SK-N-DZ (cell line): ENCODE data around the gene ACSF2. TPM values are rescaled to one million over a fixed set of nuclear protein-coding genes. Genes with fewer than 3 reads are reported as not detected.
"Not testable (repeated sequence)": the region's sequence is repeated elsewhere in the genome, so short reads cannot be mapped to it uniquely, and the experiment has no call there.

ENCODE experiments used
- DNase-seq: peaks from one replicate; pipeline ENCODE4 v3.0.0-alpha.2; 2015; ENCODE audit warnings: low spot score
- polyA plus RNA-seq, 2 experiments: library from polyadenylated mRNA; depleted of rRNA; stranded (reverse); fragments of >200 nt; gene quantifications; 2 replicates each; pipeline ENCODE4 v1.2.3, GENCODE V29; 2014

Gene ACSF2
- polyA plus RNA-seq (2014; cell fraction: cytosol; rRNA removed), result 2.5 and 13.6 TPM in 2 replicates
- 4.9 and 5.7 TPM in 2 replicates for polyA plus RNA-seq (2014; cell fraction: nucleus; rRNA removed)

DNA sequence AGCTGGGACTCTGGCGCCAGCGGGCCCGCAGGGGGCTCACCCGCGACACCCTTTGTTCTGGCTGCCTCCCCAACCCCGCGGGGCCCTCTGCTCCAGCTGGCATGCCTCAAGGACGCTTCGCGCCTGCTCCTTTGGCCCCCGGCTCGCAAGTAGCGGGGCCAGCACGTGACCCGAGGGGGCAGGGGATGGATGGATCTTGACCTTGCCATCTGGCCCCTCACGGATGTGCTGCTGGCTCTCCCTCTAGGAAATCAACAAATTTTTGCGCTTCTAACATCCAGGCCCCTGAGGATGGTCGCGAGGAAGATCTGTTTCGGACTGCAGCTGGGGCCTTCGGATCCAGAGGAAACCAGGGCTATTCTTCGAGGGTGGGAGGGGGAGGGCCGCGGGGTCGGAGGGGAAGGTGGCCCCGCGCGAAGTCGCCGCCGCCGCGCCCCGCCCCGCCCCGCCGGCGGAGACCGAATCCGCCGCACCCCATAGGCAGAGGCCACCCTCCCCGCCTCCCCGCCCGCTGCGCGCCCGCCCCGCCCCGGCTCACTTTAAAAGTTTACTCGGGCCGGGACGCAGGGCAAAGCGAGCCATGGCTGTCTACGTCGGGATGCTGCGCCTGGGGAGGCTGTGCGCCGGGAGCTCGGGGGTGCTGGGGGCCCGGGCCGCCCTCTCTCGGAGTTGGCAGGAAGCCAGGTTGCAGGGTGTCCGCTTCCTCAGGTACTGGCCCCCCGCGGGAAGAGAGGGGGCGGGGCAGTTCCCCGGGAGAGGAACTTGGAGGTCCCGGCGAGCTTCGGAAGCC is at the start of gene ACSF2:
TSS of gene ACSF2 (plus strand) at position 537 of the 790 bp plus-strand sequence. CDS start at position 581, 44 bp downstream.
- peak; percentile 29 for DNase-seq

DNA sequence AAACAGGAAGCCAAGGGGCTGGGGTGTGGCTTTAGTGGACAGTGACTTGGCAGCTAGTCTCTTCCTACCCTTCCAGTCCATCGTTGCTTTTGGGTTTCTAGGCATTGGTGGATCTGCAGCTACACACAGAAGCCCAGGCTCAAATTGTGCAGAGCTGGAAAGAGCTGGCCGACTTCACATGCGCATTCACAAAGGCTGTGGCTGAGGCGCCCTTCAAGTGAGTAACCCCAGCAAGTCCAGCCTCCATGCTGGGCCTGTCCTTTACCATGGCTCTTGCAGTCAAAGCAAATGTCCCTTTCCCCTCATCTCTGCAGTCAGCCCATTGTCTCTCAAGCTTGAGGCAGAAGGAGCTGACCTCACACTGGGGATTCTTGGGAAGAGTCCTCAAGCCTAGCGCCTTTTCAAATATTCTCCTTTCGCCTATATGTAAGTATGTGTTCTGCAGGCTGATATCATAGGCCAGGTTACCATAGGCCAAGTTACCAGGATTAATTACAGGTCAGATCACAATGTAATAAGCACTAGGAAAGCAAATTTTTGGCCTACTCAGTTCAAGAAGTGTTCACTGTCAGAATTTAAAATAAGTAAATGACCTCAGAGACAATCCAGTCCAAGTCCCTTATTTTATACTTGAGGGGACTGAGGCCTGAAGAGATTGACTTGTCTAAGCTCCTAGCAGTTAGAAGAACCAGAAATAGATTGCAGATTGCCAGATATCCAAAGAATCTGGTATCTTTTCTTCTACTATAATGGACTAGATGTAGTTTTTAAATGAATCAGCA is 46.5 kb upstream of the ACSF2 start:
- DNase-seq, result no peak

DNA sequence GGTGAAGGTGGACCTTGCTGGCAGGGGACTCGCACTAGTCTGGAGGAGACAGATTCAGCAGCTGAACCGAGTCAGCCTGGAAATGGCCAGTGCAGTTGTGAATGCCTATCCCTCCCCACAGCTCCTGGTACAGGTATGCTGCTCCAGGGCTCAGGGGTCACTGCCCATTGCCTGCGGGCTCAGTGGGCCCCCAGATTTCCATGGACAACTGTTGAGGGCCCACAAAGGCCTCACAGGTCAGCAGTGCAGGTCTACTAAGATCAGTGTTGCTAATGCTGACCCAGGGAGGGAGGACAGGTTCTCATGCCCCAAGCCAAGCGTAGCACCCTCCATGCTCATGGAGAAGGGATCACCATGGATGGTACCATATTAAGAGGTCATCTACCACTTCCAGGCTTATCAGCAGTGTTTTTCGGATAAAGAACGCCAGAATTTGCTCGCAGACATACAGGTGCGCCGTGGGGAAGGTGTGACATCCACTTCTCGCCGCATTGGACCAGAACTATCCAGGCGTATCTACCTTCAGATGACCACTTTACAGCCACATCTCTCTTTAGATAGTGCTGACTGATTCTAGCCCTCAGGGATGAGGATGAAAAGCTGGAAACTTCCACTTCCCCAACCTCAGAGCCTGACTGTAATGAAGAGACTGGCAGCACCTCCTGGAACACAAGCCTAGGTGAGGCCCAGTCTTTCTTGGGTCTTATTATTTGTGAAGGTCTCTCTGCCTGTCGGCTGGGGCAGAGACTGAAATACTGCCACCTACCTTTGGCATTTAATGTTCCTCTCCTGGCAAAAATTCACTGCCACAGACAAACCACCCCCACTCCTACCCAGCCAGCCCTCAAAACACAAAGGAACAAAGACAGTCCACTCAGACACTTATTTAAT is 45.4 kb upstream of the ACSF2 start:
- DNase-seq, result no peak

DNA sequence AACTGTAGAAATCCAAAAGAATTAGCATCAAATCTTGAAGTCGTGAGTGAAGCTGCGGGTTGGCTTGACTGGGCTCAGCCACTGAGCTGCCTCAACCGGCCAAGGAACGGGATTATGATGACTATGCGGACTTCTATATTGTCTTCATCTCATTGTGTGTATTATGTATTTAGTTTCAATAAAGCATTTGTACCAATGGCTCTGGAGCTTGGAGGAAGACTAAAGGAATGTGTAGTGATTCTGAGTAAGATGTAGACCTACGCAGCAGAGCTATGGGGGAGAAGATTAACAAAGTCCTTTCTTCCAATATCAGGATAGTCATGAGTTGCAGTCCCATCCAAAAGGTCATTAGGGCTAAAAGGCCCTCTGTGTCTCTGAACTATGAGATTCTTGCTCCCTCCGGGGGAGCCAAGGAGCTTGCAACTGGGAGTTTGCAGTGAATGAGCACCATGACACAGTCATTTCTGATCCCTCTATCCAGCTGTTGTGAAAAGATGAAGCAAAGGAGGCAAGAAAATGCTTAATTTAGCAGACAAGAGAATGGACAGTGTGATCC is 44.7 kb upstream of the ACSF2 start:
- no peak for DNase-seq

DNA sequence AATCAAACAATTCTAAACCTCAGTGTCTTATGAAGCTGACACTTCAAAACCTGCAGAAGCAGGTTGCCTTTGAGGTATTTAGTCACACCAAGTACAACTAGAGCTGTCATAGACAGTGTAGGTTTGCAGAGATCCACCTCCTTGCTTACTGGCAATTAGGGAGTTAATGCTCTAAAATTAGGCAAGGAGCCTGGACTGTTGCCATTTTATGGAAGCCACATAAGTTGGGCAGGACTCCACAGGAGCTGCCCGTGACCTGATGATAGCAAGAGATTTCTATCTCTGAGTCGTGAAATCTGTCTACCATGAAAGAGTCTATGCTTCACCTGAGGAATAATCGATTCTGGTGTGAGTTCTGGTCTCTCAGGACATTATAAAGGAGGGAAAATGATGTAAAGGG is 44.1 kb upstream of the ACSF2 start:
- DNase-seq, result no peak

GRCh38 chr17:50382931-50383330 is 43.1 kb upstream of the ACSF2 start:
- DNase-seq, result no peak

- no peak for DNase-seq
These were observed 39.5 kb upstream of the ACSF2 start for GRCh38 chr17:50386510-50386909.

- DNase-seq, result no peak
These were observed 37.3 kb upstream of the ACSF2 start for GRCh38 chr17:50388728-50389127.

- DNase-seq, result no peak
These were observed 36.5 kb upstream of the ACSF2 start for GRCh38 chr17:50389534-50389933.

DNA sequence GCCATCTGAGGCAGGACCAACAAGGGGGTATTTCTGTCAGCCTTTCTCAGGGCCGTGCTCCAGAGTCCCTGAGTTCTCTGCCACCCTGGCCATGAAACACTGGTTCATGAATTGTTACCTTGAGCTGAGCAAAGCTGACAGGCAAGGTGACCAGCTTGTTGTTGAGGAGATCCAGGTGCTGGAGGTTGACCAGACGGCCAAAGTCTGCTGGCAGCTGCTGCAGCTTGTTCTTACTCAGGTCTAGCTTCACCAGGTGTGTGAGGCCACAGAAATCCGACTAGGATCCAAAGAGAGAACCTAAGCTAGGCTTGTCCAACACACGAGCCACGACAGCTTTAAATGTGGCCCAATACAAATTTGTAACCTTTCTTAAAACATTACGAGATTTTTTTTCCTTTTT is 33.4 kb upstream of the ACSF2 start:
- DNase-seq, result no peak

DNA sequence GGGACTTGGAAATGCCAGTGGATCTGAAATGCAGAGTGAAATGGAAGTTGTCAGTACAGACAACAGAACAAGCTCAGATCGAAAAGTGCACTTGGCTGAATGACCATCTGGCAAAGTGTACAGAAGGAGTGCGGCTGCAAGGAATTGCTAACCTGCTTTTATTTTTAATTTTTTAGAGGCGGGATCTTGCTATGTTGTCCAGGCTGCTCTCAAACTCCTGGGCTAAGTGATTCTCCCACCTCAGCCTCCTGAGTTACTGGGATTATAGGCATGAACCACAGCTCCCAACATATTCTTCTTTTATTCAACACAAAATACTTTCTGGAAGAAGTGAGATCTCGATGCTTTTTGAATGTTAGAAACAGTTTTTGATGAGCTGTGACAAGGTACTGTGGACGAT is 32.3 kb upstream of the ACSF2 start:
- no peak for DNase-seq

- DNase-seq, result no peak
These were observed 31.3 kb upstream of the ACSF2 start for GRCh38 chr17:50394711-50395110.

GRCh38 chr17:50396261-50397110 is 29.5 kb upstream of the ACSF2 start:
- peak; percentile 16 for DNase-seq

DNA sequence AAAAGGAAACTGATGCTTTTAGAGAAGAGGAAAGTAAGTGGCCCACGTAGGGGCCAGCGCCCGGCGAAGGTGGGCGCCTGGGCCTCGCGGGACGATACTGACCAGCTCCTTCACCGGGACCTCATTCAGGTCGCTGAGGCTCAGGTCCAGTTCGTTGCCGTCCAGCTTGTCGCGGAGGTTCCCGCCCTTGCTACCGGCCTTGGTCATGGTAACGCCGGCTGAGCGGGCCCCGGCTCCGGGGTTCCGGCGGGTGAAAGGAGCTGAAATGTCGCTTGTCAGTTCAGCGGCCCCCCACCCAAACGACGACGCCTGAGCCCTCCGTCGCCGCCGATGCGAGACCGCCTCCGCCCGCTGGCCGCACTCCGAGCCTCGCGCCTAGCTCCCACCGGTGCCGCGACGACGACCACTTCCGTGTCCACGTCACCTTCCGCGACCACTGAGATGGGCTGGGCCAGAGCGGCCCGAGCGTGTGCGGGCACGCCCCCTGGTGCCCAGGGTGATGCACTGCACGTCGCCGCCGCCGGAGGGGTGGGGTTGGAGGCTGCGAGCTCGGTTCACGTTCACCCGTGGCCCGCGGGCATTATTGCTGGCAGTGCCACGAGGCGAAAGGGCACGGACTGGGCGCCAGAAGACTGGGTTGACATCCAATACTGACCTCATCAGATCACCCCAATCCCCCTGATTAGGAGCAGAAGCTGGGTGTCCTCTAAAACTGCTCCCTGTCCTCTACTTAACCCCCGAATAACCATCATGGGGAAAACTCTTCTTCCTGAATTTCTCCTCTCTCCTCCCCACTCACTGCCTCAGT is 28.7 kb upstream of the ACSF2 start, which contains the start of gene LRRC59:
TSS of gene LRRC59 (minus strand) at position 413 of the 808 bp plus-strand sequence. CDS start at position 207, 206 bp downstream.
- peak; percentile 82 for DNase-seq

DNA sequence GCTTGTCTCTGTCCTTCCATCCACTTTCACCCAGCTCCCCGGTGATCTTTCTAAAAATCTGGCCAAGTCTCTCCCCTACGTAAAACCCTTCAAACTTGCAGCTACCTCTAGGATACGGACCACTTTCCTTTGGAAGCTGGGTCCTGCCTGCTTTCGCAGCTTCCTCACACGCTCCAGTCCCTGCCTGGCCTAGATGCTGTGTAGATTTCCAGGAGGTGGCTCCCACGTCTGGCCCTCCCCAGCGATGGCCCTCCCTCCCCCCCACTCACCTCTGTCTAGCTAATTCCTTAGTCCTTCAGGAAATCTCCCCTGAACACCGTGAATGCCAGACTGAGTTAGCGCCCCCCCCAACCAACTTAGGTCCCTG is 28.1 kb upstream of the ACSF2 start:
- DNase-seq, result no peak

GRCh38 chr17:50398672-50399071 is 27.3 kb upstream of the ACSF2 start:
- DNase-seq, result not testable (repeated sequence)

DNA sequence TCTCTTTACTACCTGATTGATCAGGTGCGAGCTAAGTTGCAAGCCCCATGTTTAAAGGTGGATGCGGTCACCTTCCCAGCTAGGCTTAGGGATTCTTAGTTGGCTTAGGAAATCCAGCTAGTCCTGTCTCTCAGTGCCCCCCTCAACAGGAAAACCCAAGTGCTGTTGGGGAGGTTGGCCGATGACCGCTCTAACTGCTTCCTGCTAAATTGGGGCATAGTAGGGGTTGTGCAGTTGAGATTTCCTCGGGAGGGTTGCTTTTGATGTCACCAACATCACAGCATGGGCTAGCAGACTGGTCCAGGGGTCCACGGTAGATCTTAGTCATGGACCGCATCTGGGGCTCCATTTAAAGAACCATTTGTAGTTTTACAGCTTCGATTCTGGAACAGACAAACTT is 26.4 kb upstream of the ACSF2 start:
- DNase-seq, result not testable (repeated sequence)

DNA sequence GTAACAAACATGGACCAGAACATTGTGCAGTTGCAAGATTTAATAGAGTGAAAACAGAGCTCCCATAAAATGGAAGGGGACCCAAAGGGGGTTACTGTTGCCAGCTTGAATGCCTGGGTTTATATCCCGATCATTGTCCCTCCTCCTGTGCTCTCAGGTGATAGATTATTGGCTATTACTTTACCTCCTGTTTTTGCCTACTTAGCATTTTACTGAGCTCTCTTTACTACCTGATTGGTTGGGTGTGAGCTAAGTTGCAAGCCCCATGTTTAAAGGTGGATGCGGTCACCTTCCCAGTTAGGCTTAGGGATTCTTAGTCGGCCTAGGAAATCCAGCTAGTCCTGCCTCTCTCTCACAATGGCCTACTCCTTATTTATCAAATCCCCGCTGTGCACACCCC is 20.7 kb upstream of the ACSF2 start:
- not testable (repeated sequence) for DNase-seq

- DNase-seq, result no peak
These were observed 19.4 kb upstream of the ACSF2 start for GRCh38 chr17:50406578-50406977.
